DLD1 (cell line): ENCODE results near the gene CD300LG.

Experiments
- in situ Hi-C: cut with HindIII; loops from 2 replicates; pipeline ENCODE4 v1.10.0; 2017; ENCODE audit warnings: low sequenced_read_pairs

CD300LG gene

DNA sequence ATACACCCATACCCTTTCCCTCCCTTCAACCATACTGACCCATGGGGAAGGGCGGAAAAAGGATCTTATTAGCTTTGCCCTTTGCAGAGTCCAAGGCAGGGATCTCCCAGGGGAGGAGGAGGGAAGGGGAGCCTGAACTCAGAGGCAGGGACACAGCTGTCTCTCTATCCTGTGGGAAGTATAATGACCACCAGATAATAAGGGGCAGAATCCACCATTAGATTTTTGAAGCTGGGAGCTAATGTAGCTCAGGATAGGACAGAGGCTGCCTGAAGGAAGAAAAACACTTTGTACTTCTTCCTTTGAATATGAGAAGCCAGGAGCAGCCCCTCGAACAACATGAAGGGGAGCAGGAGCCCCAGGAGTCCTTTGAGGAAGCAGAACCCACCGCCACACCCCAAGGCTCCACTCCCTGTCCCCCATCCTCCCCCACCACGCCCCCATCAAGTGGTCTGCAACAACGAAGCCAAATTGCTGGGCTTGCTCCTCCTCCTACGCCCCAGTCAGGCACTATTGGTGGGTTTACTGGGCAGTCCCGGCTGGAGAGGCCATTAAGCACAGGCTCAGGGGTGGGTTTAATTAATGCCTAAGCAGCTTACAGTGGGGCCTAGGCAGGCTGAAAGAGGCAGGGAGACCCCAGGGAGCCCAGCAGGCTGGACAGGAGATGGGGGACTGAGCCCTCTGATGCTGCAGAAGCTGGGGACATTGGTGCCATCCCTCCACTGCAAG, 55.0 kb downstream of the CD300LG start:
- in situ Hi-C loops: no loop called here

DNA sequence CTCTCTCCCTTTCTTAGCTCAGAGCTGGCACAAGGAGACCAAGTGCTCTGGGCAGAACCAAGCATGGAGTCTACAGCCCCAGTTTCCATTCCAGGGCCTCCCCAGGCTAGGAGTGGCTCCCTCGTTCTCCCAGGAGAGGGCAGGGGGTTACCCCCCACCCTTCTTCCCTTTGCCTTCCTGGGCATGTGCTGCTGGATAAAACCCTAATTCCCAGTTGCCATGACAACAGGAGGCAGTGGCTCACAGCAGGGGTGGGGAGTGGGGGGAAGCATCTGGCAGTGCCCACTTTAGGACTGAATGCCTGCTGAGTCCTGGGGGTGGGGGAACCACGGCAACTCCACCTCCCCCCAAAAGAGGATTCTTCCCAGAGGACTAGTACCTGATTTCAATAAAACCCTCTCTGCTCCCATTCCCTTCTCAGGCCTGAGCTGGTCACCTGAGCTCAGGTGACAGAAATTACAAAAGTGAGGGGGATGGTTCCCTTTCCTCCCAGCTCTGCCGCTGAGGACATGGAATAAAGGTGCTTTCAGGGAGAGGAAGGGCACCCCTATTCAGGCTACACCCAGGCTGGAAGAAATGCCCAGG, 58.5 kb downstream of the CD300LG start:
- in situ Hi-C loops: no loop called here

DNA sequence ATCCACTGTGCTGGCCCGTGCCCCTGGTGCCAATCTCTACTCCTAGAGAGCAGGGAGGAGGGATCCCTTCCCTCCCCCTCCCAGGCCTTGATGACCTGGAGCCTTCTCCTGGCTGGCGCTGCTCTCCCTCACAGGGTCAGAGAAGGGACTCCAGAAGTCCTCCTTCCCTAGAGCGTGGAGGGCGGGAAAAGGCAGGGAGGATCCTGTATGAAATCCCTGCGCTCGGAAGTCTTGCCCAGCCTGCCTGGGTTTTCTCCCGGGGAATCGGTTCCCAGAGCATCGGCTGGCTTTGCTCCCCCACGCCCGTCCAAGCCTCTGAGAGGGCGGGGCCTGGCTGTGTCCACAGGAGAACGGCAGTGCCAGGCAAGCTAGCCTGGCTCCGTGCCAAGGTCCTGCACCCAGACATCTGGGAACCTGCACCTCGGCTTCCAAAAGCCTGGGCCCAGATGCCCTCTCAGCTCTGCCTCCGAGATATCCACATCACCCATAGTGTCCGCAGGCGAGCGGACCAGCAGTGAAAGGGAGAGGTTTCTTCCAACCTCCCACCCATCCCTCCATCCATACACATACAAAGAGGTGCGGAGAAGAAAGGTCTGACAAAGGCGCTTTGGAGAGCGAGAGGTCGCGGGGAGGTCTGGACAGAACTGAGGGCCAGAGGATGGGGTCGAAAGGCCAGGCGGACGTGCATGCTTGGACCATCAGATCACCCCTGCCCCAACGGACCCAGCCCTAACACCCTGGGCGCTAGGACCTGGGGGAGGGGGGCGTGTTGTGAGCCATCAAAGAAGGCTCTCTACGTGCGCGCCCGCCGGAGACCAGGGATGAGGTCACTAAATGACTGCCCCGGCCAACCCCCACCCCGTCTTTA, 59.2 kb downstream of the CD300LG start:
- in situ Hi-C loops: no loop called here

DNA sequence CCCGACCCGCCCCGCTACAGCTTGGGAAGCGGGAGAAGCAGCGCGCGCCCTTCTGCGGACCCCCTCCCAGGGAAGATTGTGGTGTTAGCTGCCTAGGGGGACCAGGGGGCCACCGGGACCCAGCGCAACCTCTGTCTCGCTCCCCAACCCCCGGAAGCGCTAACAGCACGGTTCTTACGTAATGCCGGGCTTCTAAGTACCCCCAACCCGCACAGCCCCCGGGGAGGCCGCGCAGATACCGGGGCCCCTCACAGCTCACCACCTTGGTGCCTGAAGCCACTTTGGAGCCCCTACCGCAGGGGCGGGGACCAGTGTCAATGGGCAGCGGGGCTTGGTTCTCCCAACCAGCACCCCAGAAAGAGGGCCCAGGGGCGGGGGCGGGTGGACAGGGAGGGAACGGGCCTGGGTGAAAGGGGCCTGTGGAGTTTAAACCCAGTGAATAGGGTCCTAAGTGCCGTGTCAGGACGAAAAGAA, 60.0 kb downstream of the CD300LG start:
- in situ Hi-C loops: no loop called here

DNA sequence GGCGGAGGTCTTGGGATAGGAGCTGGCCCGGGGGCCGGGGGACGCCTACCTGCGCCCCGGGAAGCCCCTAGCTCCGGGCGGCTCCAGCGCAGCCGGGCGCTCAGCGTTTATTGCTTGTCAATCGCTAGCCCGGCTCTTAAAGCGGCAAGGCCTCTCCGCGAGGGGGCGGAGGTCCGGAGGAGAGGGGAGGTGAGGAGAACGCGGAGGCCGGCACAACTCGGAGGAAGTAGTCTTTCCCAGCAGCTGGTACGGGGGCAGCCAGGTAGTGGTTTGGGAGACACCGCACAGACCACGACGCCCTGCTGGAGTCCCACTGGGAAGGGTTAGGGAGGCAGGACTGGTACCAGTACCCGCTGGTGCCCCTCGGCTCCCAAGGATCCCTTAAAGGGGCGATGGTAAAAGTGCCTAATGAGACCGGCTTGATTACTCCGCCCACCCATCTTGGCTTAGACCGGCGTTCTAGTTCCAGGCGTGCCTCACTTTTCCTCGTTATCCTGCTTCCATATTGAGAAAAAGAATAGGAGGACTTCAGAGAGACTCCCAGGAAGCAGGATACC, 60.5 kb downstream of the CD300LG start, which contains the start of gene MPP2:
Gene MPP2, minus strand, starts transcription at position 112 of the 557 bp plus-strand sequence. CDS start 3,076 bp downstream, outside the sequence.
- in situ Hi-C loops: no loop called here

DNA sequence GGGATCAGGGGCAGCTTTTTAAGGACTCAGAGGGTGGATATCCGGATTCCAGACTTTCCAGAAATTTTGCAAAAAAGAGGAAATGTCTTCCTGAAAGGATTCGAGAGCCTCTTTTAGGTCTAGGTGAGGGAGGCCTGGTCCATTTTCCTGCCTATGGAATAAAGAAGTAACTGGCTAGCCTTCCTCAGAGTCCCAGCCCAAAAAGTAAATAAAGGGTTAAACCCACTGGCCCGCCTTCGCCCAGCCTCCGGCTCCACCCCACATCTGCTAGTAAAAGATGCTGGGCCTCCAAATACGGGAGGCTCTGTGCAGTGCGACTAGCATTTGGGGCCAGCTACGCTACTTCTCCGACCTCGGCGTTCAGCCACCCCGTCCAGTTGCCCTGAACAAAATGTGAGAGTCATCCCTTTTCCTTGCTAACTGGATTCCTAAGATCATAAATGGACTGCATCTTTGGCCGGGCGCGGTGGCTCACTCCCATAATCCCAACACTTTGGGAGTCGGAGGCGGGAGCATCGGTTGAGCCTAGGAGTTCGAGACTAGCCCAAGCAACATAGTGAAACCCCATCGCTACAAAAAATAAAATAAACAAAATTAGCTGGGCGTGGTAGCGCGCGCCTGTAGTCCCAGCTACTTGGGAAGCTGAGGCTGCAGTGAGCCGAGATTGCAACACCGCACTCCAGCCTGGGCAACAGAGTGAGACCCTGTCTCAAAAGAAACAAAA, 61.2 kb downstream of the CD300LG start:
- in situ Hi-C loops: no loop called here

DNA sequence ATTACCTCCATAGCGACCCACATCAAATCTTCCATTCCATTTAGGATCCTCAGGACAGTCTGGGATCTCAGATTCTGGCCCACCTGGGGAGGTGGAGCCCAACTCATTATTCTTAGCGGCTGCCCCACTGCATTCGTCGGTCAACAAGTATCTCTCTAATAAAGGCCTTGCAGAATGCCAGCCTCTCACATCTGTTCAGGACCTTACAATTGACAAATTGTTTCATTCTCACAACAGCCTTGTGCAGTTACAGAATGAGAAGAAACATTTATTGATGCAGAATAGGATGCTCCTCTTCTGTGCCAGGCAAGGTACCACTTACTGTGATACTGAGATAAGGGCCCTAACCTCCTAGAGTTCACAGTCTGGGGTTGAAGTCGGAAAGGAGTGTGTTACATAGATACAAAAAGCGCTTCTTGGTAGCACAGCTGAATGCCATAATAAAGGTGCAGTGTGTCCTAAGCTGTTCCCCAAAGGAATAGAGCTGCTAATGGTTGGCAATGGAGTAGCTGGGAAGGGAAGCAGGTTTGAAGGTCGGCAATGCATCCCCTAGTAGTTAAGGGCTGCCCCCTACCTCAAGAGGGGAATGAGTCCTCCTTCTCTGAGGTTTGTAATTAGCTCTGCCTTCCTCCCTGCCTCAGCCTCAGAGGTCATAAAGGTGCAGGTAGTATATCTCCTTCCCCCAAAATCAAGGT, 62.7 kb downstream of the CD300LG start:
- in situ Hi-C loops: no loop called here

DNA sequence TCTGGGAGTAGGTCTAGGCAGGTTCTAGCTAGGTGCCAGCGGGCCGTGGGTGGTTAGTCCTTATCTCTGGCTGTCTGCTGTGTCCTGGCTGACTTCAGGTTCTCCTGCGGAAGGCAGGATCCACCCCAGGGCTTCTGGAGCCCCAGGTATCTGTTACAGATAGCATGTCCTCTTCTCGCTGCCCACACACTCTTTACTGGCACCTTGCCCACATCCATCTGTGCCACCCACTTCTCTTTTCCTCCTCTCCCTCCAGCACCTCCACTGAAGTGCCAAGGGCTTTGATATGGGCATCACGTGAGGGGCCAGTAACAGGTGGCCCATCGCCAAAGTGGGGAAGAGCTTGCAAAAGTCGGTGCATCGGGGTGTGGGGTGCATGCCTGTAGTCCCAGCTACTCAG, 64.9 kb downstream of the CD300LG start:
- in situ Hi-C loops: no loop called here

DNA sequence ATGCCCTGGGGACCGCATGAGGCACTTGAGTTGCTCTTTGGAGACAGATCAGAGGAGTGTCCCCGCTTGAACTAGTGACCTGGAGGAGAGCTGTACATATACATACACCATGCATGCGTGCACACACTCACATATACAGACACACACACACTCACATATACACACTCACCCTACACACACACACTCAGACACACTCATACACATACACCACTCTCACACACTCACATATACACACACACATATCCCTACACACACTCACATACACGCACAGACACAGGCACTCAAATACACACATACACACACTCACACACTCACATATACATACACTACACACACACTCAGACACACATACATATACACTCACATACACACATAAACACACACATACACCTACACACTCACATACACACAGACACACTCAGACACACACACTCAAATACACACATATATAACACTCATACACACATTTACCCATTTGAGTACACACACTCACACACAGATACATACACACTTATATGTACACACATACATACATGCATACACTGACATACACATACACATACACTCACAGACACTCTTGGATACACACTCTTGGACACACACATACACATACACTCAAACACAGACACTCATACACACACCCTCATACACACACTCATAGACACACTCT, 65.8 kb downstream of the CD300LG start:
- in situ Hi-C loops: no loop called here
